GM12874 (cell line): Measurements from ENCODE around the gene ANKRD42.
A peak's percentile ranks its signal among the peaks of the same experiment; 100 is the strongest.

Experiments used
- CTCF ChIP-seq: IDR thresholded peaks from 2 replicates; pipeline ENCODE4 v1.5.1; 2011; ENCODE audit warnings: low read depth, mild to moderate bottlenecking, control low read depth, low read length, moderate library complexity; ENCODE audit not compliant: insufficient read depth

The ANKRD42 gene

GRCh38 chr11:83285151-83285770 is 91.7 kb downstream of the ANKRD42 start:
- no peak for TF ChIP-seq CTCF

- TF ChIP-seq CTCF = 0 out of 2 replicates have a peak, but pooled peaks have one; percentile 26
Observed at GRCh38 chr11:83285771-83286528, 92.4 kb downstream of the ANKRD42 start, which contains the start of gene CCDC90B. Gene CCDC90B, minus strand, starts transcription at chr11:83286367. Its CDS starts 395 bp downstream, at chr11:83285972.

GRCh38 chr11:83287631-83288030 is 94.1 kb downstream of the ANKRD42 start:
- no peak for TF ChIP-seq CTCF

GRCh38 chr11:83292709-83293456 is 99.4 kb downstream of the ANKRD42 start:
- TF ChIP-seq CTCF = peak; percentile 66

- TF ChIP-seq CTCF = no peak
Observed at GRCh38 chr11:83293457-83293774, 99.9 kb downstream of the ANKRD42 start.

- TF ChIP-seq CTCF = no peak
Observed at GRCh38 chr11:83294208-83294607, 100.7 kb downstream of the ANKRD42 start.
